ENCODE results near the gene VPS16.

DNA sequence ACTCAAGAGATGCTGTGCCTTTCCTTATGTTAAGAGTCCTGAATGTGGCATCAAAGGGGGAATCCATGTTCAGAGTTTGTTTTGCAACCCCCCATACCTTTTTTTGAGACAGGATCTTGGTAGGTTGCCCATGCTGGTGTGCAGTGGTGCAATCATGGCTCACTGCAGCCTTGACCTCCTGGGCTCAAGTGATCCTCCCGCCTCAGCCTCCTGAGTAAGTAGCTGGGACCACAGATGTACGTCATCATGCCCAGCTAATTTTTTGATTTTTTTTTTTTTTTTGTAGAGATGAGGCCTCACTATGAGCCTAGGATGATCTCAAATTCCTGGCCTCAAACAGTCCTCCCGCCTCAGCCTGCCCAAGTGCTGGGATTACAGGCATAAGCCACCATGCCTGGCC lies 49.3 kb downstream of the VPS16 start:
- TF ChIP-seq EZH2phosphoT487 (IDR thresholded peaks at IDR 0.05; ENCODE audit: insufficient read depth, low read depth): no peak
- no peak for TF ChIP-seq EZH2 (IDR thresholded peaks at IDR 0.05; ENCODE audit: insufficient read depth, poor library complexity, severe bottlenecking)
